NCI-H510A treated with DMSO at 0.1 percent for 48 hours (cell line): Measurements from ENCODE around the gene PDE6B.
A peak's percentile ranks its signal among the peaks of the same experiment; 100 is the strongest.
"Not testable (repeated sequence)": the region's sequence is repeated elsewhere in the genome, so short reads cannot be mapped to it uniquely, and the experiment has no call there.

ENCODE experiments used
- DNase-seq: peaks from one replicate; lab custom pipeline; 2025; lab: John Stamatoyannopoulos, UW

The PDE6B gene

GRCh38 chr4:704198-704891, 79.0 kb downstream of the PDE6B start:
- DNase-seq: no peak

GRCh38 chr4:704971-705277, 79.6 kb downstream of the PDE6B start:
- DNase-seq: no peak

- peak; percentile 68 for DNase-seq
Measured at GRCh38 chr4:705278-706082, 80.1 kb downstream of the PDE6B start, which contains the start of gene PCGF3. TSS of gene PCGF3 (plus strand) at chr4:705832. CDS start at chr4:733681, 27,849 bp downstream.

- DNase-seq: not testable (repeated sequence)
Measured at GRCh38 chr4:706083-706633, 80.8 kb downstream of the PDE6B start.

- DNase-seq: no peak
Measured at GRCh38 chr4:706834-707598, 81.6 kb downstream of the PDE6B start.

- DNase-seq: no peak
Measured at GRCh38 chr4:707929-708630, 82.7 kb downstream of the PDE6B start.

GRCh38 chr4:708631-708933, 83.2 kb downstream of the PDE6B start:
- no peak for DNase-seq

GRCh38 chr4:709348-709747, 84.0 kb downstream of the PDE6B start:
- DNase-seq: no peak

GRCh38 chr4:710116-710515, 84.7 kb downstream of the PDE6B start:
- no peak for DNase-seq

- DNase-seq: no peak
Measured at GRCh38 chr4:710916-711315, 85.5 kb downstream of the PDE6B start.

GRCh38 chr4:712093-712492, 86.7 kb downstream of the PDE6B start:
- no peak for DNase-seq

- no peak for DNase-seq
Measured at GRCh38 chr4:712916-713632, 87.7 kb downstream of the PDE6B start.

GRCh38 chr4:714087-714486, 88.7 kb downstream of the PDE6B start:
- DNase-seq: no peak

- no peak for DNase-seq
Measured at GRCh38 chr4:717601-718320, 92.4 kb downstream of the PDE6B start.

GRCh38 chr4:718460-718859, 93.1 kb downstream of the PDE6B start:
- no peak for DNase-seq
